ENCODE measurements around the gene GRAMD1A. TPM values are rescaled to one million over a fixed set of nuclear protein-coding genes. Genes with fewer than 3 reads are reported as not detected.
A peak's percentile ranks its signal among the peaks of the same experiment; 100 is the strongest.

GRAMD1A gene
- total RNA-seq, 4 donors from 2014 or later = 27.8 to 55.3 (median 52.1) TPM

- intact Hi-C loops (cut with DNase I) = no loop called here
- peak overlapping the region; percentile 54 to 71 (median 58) for H3K27ac ChIP-seq (replicated peaks in 1 of 4)
- no peaks in the 10 kb centered on the region for H3K27me3 ChIP-seq
- peak overlapping the region; percentile 67 to 87 (median 70) for H3K4me3 ChIP-seq
- TF ChIP-seq POLR2AphosphoS5 (IDR thresholded peaks at IDR 0.05) (no peak), CTCF (IDR thresholded peaks at IDR 0.05) (no peak), POLR2A (IDR thresholded peaks at IDR 0.05; ENCODE audit: low read depth) (no peak), EP300 (IDR thresholded peaks at IDR 0.05) (no peak)
- 23% methylated on average over 6 of the region's 11 CpGs for WGBS
- peaks cover 7 to 54% (median 41%) of the 10 kb centered on the region in 4 donors for H3K36me3 ChIP-seq
- H3K9me3 ChIP-seq = no peaks in the 10 kb centered on the region
- DNase-seq (ENCODE audit: extremely low spot score) = no peak
- H3K4me1 ChIP-seq = peaks cover 15 to 25% (median 21%) of the 10 kb centered on the region in 4 donors
These were observed 29.7 kb downstream of the GRAMD1A start for GRCh38 chr19:35029737-35030256.

- H3K4me1 ChIP-seq = peaks cover 15 to 25% (median 21%) of the 10 kb centered on the region in 4 donors
- DNase-seq (ENCODE audit: extremely low spot score) = no peak
- peak within 1 kb of the TSS; percentile 67 to 87 (median 70) for H3K4me3 ChIP-seq
- WGBS = 0% methylated on average over 2 of the region's 118 CpGs
- peak within 1 kb of the TSS; percentile 60 to 71 (median 65) for H3K27ac ChIP-seq (replicated peaks in 1 of 4)
- H3K27me3 ChIP-seq = no peaks in the 10 kb centered on the region
- TF ChIP-seq POLR2AphosphoS5 (IDR thresholded peaks at IDR 0.05) (peak in 1 of 2 donors; percentile 32), POLR2A (IDR thresholded peaks at IDR 0.05; ENCODE audit: low read depth) (no peak)
- no peaks in the 10 kb centered on the region for H3K9me3 ChIP-seq
- peaks cover 7 to 53% (median 36%) of the 10 kb centered on the region in 4 donors for H3K36me3 ChIP-seq
- intact Hi-C loops (cut with DNase I) = no loop called here
These were observed 30.3 kb downstream of the GRAMD1A start, which contains the start of gene SCN1B for GRCh38 chr19:35030257-35031071. SCN1B (plus strand) TSS chr19:35030470; CDS start chr19:35030821, 351 bp downstream.

GRCh38 chr19:35031072-35031881 lies 31.2 kb downstream of the GRAMD1A start:
- Histone ChIP-seq H3K4me3 (peak overlapping the region; percentile 67 to 87 (median 70)), H3K36me3 (peaks cover under 1 to 50% (median 29%) of the 10 kb centered on the region in 4 donors), H3K9me3 (no peaks in the 10 kb centered on the region), H3K27ac (replicated peaks in 1 of 4) (peak overlapping the region; percentile 60 to 71 (median 65)), H3K4me1 (peaks cover 15 to 25% (median 21%) of the 10 kb centered on the region in 4 donors), H3K27me3 (no peaks in the 10 kb centered on the region)
- WGBS = 5% methylated on average over 31 of the region's 31 CpGs
- TF ChIP-seq POLR2A (IDR thresholded peaks at IDR 0.05; ENCODE audit: low read depth) = no peak
- TF ChIP-seq CTCF (IDR thresholded peaks at IDR 0.05) = no peak
- TF ChIP-seq EP300 (IDR thresholded peaks at IDR 0.05) = no peak
- TF ChIP-seq POLR2AphosphoS5 (IDR thresholded peaks at IDR 0.05) = no peak
- intact Hi-C loops (cut with DNase I) = no loop called here
- no peak for DNase-seq (ENCODE audit: extremely low spot score)

- no peak overlapping the region for H3K4me3 ChIP-seq
- intact Hi-C loops (cut with DNase I) = no loop called here
These were observed 32.3 kb downstream of the GRAMD1A start for GRCh38 chr19:35032356-35032865.

More at GRCh38 chr19:35032356-35032865, 32.3 kb downstream of the GRAMD1A start:
- Histone ChIP-seq H3K9me3 (no peaks in the 10 kb centered on the region), H3K36me3 (peaks cover 0 to 47% (median 19%) of the 10 kb centered on the region in 4 donors), H3K27me3 (no peaks in the 10 kb centered on the region), H3K4me1 (peaks cover 15 to 29% (median 23%) of the 10 kb centered on the region in 4 donors), H3K27ac (replicated peaks in 1 of 4) (no peak overlapping the region)
- TF ChIP-seq CTCF (IDR thresholded peaks at IDR 0.05) (no peak), EP300 (IDR thresholded peaks at IDR 0.05) (no peak), POLR2A (IDR thresholded peaks at IDR 0.05; ENCODE audit: low read depth) (no peak), POLR2AphosphoS5 (IDR thresholded peaks at IDR 0.05) (no peak)
- WGBS = 94% methylated on average over 16 of the region's 17 CpGs
- DNase-seq (ENCODE audit: extremely low spot score) = no peak
